Measurements from ENCODE around the gene FGD4.

FGD4 gene

GRCh38 chr12:32679920-32680237, 280.5 kb downstream of the FGD4 start:
- DNase-seq (ENCODE audit: low read depth): no peak

- no peak for DNase-seq (ENCODE audit: low read depth)
Measured at GRCh38 chr12:32680787-32681186, 281.4 kb downstream of the FGD4 start.

GRCh38 chr12:32681272-32681671, 281.9 kb downstream of the FGD4 start:
- DNase-seq (ENCODE audit: low read depth): no peak

- DNase-seq (ENCODE audit: low read depth): no peak
Measured at GRCh38 chr12:32686340-32686739, 287.0 kb downstream of the FGD4 start.

- no peak for DNase-seq (ENCODE audit: low read depth)
Measured at GRCh38 chr12:32688786-32689185, 289.4 kb downstream of the FGD4 start.

GRCh38 chr12:32690927-32691326, 291.6 kb downstream of the FGD4 start:
- no peak for DNase-seq (ENCODE audit: low read depth)

- DNase-seq (ENCODE audit: low read depth): no peak
Measured at GRCh38 chr12:32692358-32692757, 293.0 kb downstream of the FGD4 start.

GRCh38 chr12:32693036-32693435, 293.7 kb downstream of the FGD4 start:
- no peak for DNase-seq (ENCODE audit: low read depth)
